ENCODE measurements around the gene IDE.
"Not testable (repeated sequence)": the region's sequence is repeated elsewhere in the genome, so short reads cannot be mapped to it uniquely, and the experiment has no call there.

The IDE gene

GRCh38 chr10:92573091-92573797, 649 bp downstream of the IDE start:
- no peaks in the 10 kb centered on the region for H3K4me1 ChIP-seq (ENCODE audit: insufficient read depth, insufficient read length)
- H3K27me3 ChIP-seq (ENCODE audit: insufficient read depth, insufficient read length): no peaks in the 10 kb centered on the region
- H3K9me3 ChIP-seq (ENCODE audit: insufficient read depth, low read length): no peaks in the 10 kb centered on the region
- peak overlapping the region; percentile 92 for H3K9ac ChIP-seq (ENCODE audit: insufficient read length, low read depth)
- H3K36me3 ChIP-seq (ENCODE audit: insufficient read depth, insufficient read length, low read length): peaks cover 15% of the 10 kb centered on the region
- H3K4me3 ChIP-seq (ENCODE audit: insufficient read length, low read depth): peak overlapping the region; percentile 84
- no peak for TF ChIP-seq SUZ12 (IDR thresholded peaks at IDR 0.05; ENCODE audit: extremely low read depth, insufficient read depth, insufficient read length)
- TF ChIP-seq YY1 (IDR thresholded peaks at IDR 0.05; ENCODE audit: insufficient read depth, insufficient read length): no peak
- no peak for TF ChIP-seq ZNF274 (IDR thresholded peaks at IDR 0.05; ENCODE audit: low read depth, low read length)
- DNase-seq (ENCODE audit: low read depth, low spot score): no peak

GRCh38 chr10:92572362-92573090, 1.4 kb downstream of the IDE start:
- Histone ChIP-seq H3K4me3 (ENCODE audit: insufficient read length, low read depth) (peak overlapping the region; percentile 84), H3K36me3 (ENCODE audit: insufficient read depth, insufficient read length, low read length) (peaks cover 20% of the 10 kb centered on the region), H3K9ac (ENCODE audit: insufficient read length, low read depth) (peak overlapping the region; percentile 92), H3K9me3 (ENCODE audit: insufficient read depth, low read length) (no peaks in the 10 kb centered on the region), H3K4me1 (ENCODE audit: insufficient read depth, insufficient read length) (no peaks in the 10 kb centered on the region), H3K27me3 (ENCODE audit: insufficient read depth, insufficient read length) (no peaks in the 10 kb centered on the region)
- TF ChIP-seq ZNF274 (IDR thresholded peaks at IDR 0.05; ENCODE audit: low read depth, low read length) (no peak), SUZ12 (IDR thresholded peaks at IDR 0.05; ENCODE audit: extremely low read depth, insufficient read depth, insufficient read length) (no peak), YY1 (IDR thresholded peaks at IDR 0.05; ENCODE audit: insufficient read depth, insufficient read length) (no peak)
- DNase-seq (ENCODE audit: low read depth, low spot score): no peak

- no peaks in the 10 kb centered on the region for H3K9me3 ChIP-seq (ENCODE audit: insufficient read depth, low read length)
- no peak for TF ChIP-seq ZNF274 (IDR thresholded peaks at IDR 0.05; ENCODE audit: low read depth, low read length)
- TF ChIP-seq YY1 (IDR thresholded peaks at IDR 0.05; ENCODE audit: insufficient read depth, insufficient read length): no peak
- no peak for TF ChIP-seq SUZ12 (IDR thresholded peaks at IDR 0.05; ENCODE audit: extremely low read depth, insufficient read depth, insufficient read length)
- H3K4me1 ChIP-seq (ENCODE audit: insufficient read depth, insufficient read length): no peaks in the 10 kb centered on the region
- H3K36me3 ChIP-seq (ENCODE audit: insufficient read depth, insufficient read length, low read length): peaks cover 26% of the 10 kb centered on the region
- H3K27me3 ChIP-seq (ENCODE audit: insufficient read depth, insufficient read length): no peaks in the 10 kb centered on the region
- no peak overlapping the region for H3K9ac ChIP-seq (ENCODE audit: insufficient read length, low read depth)
- H3K4me3 ChIP-seq (ENCODE audit: insufficient read length, low read depth): no peak overlapping the region
- no peak for DNase-seq (ENCODE audit: low read depth, low spot score)
Observed at GRCh38 chr10:92571649-92572048, 2.2 kb downstream of the IDE start.

- H3K9me3 ChIP-seq (ENCODE audit: insufficient read depth, low read length); DNase-seq (ENCODE audit: low read depth, low spot score); H3K4me1 ChIP-seq (ENCODE audit: insufficient read depth, insufficient read length): not testable (repeated sequence)
Observed at GRCh38 chr10:92569663-92570062, 4.2 kb downstream of the IDE start.

GRCh38 chr10:92569071-92569470, 4.8 kb downstream of the IDE start:
- Histone ChIP-seq H3K36me3 (ENCODE audit: insufficient read depth, insufficient read length, low read length) (peaks cover 35% of the 10 kb centered on the region), H3K4me1 (ENCODE audit: insufficient read depth, insufficient read length) (no peaks in the 10 kb centered on the region), H3K4me3 (ENCODE audit: insufficient read length, low read depth) (no peak overlapping the region), H3K9ac (ENCODE audit: insufficient read length, low read depth) (no peak overlapping the region), H3K9me3 (ENCODE audit: insufficient read depth, low read length) (no peaks in the 10 kb centered on the region), H3K27me3 (ENCODE audit: insufficient read depth, insufficient read length) (no peaks in the 10 kb centered on the region)
- TF ChIP-seq YY1 (IDR thresholded peaks at IDR 0.05; ENCODE audit: insufficient read depth, insufficient read length) (no peak), SUZ12 (IDR thresholded peaks at IDR 0.05; ENCODE audit: extremely low read depth, insufficient read depth, insufficient read length) (no peak), ZNF274 (IDR thresholded peaks at IDR 0.05; ENCODE audit: low read depth, low read length) (no peak)
- no peak for DNase-seq (ENCODE audit: low read depth, low spot score)

More at GRCh38 chr10:92569663-92570062, 4.2 kb downstream of the IDE start:
- peaks cover 33% of the 10 kb centered on the region for H3K36me3 ChIP-seq (ENCODE audit: insufficient read depth, insufficient read length, low read length)
- H3K9ac ChIP-seq (ENCODE audit: insufficient read length, low read depth); H3K4me3 ChIP-seq (ENCODE audit: insufficient read length, low read depth); H3K27me3 ChIP-seq (ENCODE audit: insufficient read depth, insufficient read length): not testable (repeated sequence)

GRCh38 chr10:92567952-92568600, 5.8 kb downstream of the IDE start:
- H3K4me3 ChIP-seq (ENCODE audit: insufficient read length, low read depth): no peak overlapping the region
- H3K36me3 ChIP-seq (ENCODE audit: insufficient read depth, insufficient read length, low read length): peaks cover 40% of the 10 kb centered on the region
- no peak for TF ChIP-seq YY1 (IDR thresholded peaks at IDR 0.05; ENCODE audit: insufficient read depth, insufficient read length)
- TF ChIP-seq ZNF274 (IDR thresholded peaks at IDR 0.05; ENCODE audit: low read depth, low read length): no peak
- TF ChIP-seq SUZ12 (IDR thresholded peaks at IDR 0.05; ENCODE audit: extremely low read depth, insufficient read depth, insufficient read length): no peak
- DNase-seq (ENCODE audit: low read depth, low spot score): no peak
- H3K4me1 ChIP-seq (ENCODE audit: insufficient read depth, insufficient read length): no peaks in the 10 kb centered on the region
- H3K9ac ChIP-seq (ENCODE audit: insufficient read length, low read depth): no peak overlapping the region
- H3K27me3 ChIP-seq (ENCODE audit: insufficient read depth, insufficient read length): no peaks in the 10 kb centered on the region
- H3K9me3 ChIP-seq (ENCODE audit: insufficient read depth, low read length): no peaks in the 10 kb centered on the region

- Histone ChIP-seq H3K9ac (ENCODE audit: insufficient read length, low read depth) (no peak overlapping the region), H3K4me3 (ENCODE audit: insufficient read length, low read depth) (no peak overlapping the region), H3K27me3 (ENCODE audit: insufficient read depth, insufficient read length) (no peaks in the 10 kb centered on the region), H3K4me1 (ENCODE audit: insufficient read depth, insufficient read length) (no peaks in the 10 kb centered on the region), H3K9me3 (ENCODE audit: insufficient read depth, low read length) (peaks cover 11% of the 10 kb centered on the region; the same call in 1 of the 2 replicates), H3K36me3 (ENCODE audit: insufficient read depth, insufficient read length, low read length) (peaks cover 44% of the 10 kb centered on the region)
- no peak for TF ChIP-seq ZNF274 (IDR thresholded peaks at IDR 0.05; ENCODE audit: low read depth, low read length)
- no peak for TF ChIP-seq SUZ12 (IDR thresholded peaks at IDR 0.05; ENCODE audit: extremely low read depth, insufficient read depth, insufficient read length)
- no peak for TF ChIP-seq YY1 (IDR thresholded peaks at IDR 0.05; ENCODE audit: insufficient read depth, insufficient read length)
- no peak for DNase-seq (ENCODE audit: low read depth, low spot score)
Observed at GRCh38 chr10:92562424-92562823, 11.5 kb downstream of the IDE start.

Data from NT2/D1 (cell line).